Non-pigmented ciliary epithelial cell (primary cell): Measurements from ENCODE around the gene NCK2.

Experiments
- DNase-seq: peaks from one replicate; pipeline ENCODE4 v3.0.0-alpha.2; 2010; ENCODE audit warnings: low read depth

The NCK2 gene

GRCh38 chr2:105852066-105852465 lies 107.4 kb downstream of the NCK2 start:
- no peak for DNase-seq

- no peak for DNase-seq
These were observed 108.8 kb downstream of the NCK2 start for GRCh38 chr2:105853354-105854088.

GRCh38 chr2:105854972-105855371 lies 110.3 kb downstream of the NCK2 start:
- no peak for DNase-seq

- DNase-seq, result no peak
These were observed 111.9 kb downstream of the NCK2 start for GRCh38 chr2:105856581-105856980.

- no peak for DNase-seq
These were observed 112.5 kb downstream of the NCK2 start for GRCh38 chr2:105857076-105857740.

- no peak for DNase-seq
These were observed 114.4 kb downstream of the NCK2 start for GRCh38 chr2:105858868-105859693.

GRCh38 chr2:105859694-105859951 lies 114.9 kb downstream of the NCK2 start:
- no peak for DNase-seq

- DNase-seq, result no peak
These were observed 115.9 kb downstream of the NCK2 start for GRCh38 chr2:105860567-105860966.

- no peak for DNase-seq
These were observed 116.5 kb downstream of the NCK2 start for GRCh38 chr2:105861200-105861599.

- no peak for DNase-seq
These were observed 118.1 kb downstream of the NCK2 start for GRCh38 chr2:105862843-105863242.

- DNase-seq, result no peak
These were observed 119.5 kb downstream of the NCK2 start for GRCh38 chr2:105864262-105864661.

GRCh38 chr2:105865222-105865913 lies 120.7 kb downstream of the NCK2 start:
- DNase-seq, result no peak

GRCh38 chr2:105866216-105867185 lies 121.8 kb downstream of the NCK2 start:
- peak; percentile 36 for DNase-seq

GRCh38 chr2:105867587-105867986 lies 122.9 kb downstream of the NCK2 start:
- DNase-seq, result no peak

GRCh38 chr2:105868060-105868459 lies 123.3 kb downstream of the NCK2 start:
- no peak for DNase-seq

- no peak for DNase-seq
These were observed 124.6 kb downstream of the NCK2 start for GRCh38 chr2:105869341-105869740.

- no peak for DNase-seq
These were observed 125.3 kb downstream of the NCK2 start for GRCh38 chr2:105870062-105870461.

GRCh38 chr2:105870858-105871257 lies 126.1 kb downstream of the NCK2 start:
- DNase-seq, result no peak

GRCh38 chr2:105872142-105872728 lies 127.5 kb downstream of the NCK2 start:
- DNase-seq, result no peak

GRCh38 chr2:105872830-105873229 lies 128.1 kb downstream of the NCK2 start:
- no peak for DNase-seq

GRCh38 chr2:105873281-105873680 lies 128.6 kb downstream of the NCK2 start:
- no peak for DNase-seq
